IMR-90 (cell line): ENCODE measurements around the gene SAGE1.

Source experiments
- BHLHE40 ChIP-seq: fragments of 150-350 bp; IDR thresholded peaks from 2 replicates; pipeline ENCODE4 v1.6.1; 2016; ENCODE audit warnings: mild to moderate bottlenecking, low read depth, low read length
- ELK1 ChIP-seq: fragments of 150-350 bp; IDR thresholded peaks from 2 replicates; pipeline ENCODE4 v1.6.1; 2016; ENCODE audit warnings: low read depth, mild to moderate bottlenecking, low read length, moderate library complexity, borderline replicate concordance
- MAFK ChIP-seq: IDR thresholded peaks from 2 replicates; pipeline ENCODE4 v1.6.1; 2012; ENCODE audit warnings: low read depth, low read length, improper control_type of control experiment
- MAZ ChIP-seq: IDR thresholded peaks from 2 replicates; pipeline ENCODE4 v1.6.1; 2012; ENCODE audit warnings: low read depth, mild to moderate bottlenecking, low read length, improper control_type of control experiment, moderate library complexity, borderline replicate concordance
- MXI1 ChIP-seq: IDR thresholded peaks from 2 replicates; pipeline ENCODE4 v1.6.1; 2012; ENCODE audit warnings: low read depth, mild to moderate bottlenecking, low read length, moderate library complexity, borderline replicate concordance
- POLR2A ChIP-seq: IDR thresholded peaks from 2 replicates; pipeline ENCODE4 v1.6.1; 2012; ENCODE audit warnings: mild to moderate bottlenecking, low read depth, low read length
- RAD21 ChIP-seq: IDR thresholded peaks from 2 replicates; pipeline ENCODE4 v1.6.1; 2012; ENCODE audit warnings: low read length, improper control_type of control experiment
- RFX5 ChIP-seq: IDR thresholded peaks from 2 replicates; pipeline ENCODE4 v1.8.0; 2012; ENCODE audit warnings: low read depth, mild to moderate bottlenecking, low read length, moderate library complexity
- SMC3 ChIP-seq: fragments of 150-350 bp; IDR thresholded peaks from 2 replicates; pipeline ENCODE4 v1.6.1; 2016; ENCODE audit warnings: low read depth, mild to moderate bottlenecking, antibody characterized with exemption, low read length, moderate library complexity
- TF ChIP-seq, protein P1 (sequence below): conservative IDR thresholded peaks from 2 replicates; pipeline ENCODE4 v1.5.1; 2012; ENCODE audit warnings: mild to moderate bottlenecking, low read depth, low read length, improper control_type of control experiment
- TF ChIP-seq, protein P2 (sequence below): fragments of 150-350 bp; IDR thresholded peaks from 2 replicates; pipeline ENCODE4 v1.6.1; 2017; ENCODE audit warnings: mild to moderate bottlenecking, antibody characterized with exemption, low read length, low read depth

GRCh38 chrX:135910251-135910650 is 16.7 kb downstream of the SAGE1 start:
- TF ChIP-seq ELK1 (no peak), SMC3 (no peak), RAD21 (no peak), POLR2A (no peak), MAZ (no peak), RFX5 (no peak), MXI1 (no peak), MAFK (no peak), BHLHE40 (no peak)
- TF ChIP-seq, protein P1, sequence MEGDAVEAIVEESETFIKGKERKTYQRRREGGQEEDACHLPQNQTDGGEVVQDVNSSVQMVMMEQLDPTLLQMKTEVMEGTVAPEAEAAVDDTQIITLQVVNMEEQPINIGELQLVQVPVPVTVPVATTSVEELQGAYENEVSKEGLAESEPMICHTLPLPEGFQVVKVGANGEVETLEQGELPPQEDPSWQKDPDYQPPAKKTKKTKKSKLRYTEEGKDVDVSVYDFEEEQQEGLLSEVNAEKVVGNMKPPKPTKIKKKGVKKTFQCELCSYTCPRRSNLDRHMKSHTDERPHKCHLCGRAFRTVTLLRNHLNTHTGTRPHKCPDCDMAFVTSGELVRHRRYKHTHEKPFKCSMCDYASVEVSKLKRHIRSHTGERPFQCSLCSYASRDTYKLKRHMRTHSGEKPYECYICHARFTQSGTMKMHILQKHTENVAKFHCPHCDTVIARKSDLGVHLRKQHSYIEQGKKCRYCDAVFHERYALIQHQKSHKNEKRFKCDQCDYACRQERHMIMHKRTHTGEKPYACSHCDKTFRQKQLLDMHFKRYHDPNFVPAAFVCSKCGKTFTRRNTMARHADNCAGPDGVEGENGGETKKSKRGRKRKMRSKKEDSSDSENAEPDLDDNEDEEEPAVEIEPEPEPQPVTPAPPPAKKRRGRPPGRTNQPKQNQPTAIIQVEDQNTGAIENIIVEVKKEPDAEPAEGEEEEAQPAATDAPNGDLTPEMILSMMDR: no peak
- TF ChIP-seq, protein P2, sequence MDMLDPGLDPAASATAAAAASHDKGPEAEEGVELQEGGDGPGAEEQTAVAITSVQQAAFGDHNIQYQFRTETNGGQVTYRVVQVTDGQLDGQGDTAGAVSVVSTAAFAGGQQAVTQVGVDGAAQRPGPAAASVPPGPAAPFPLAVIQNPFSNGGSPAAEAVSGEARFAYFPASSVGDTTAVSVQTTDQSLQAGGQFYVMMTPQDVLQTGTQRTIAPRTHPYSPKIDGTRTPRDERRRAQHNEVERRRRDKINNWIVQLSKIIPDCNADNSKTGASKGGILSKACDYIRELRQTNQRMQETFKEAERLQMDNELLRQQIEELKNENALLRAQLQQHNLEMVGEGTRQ: no peak
